NCI-H2227 (cell line): ENCODE results near the gene IFIT1.
"Not testable (repeated sequence)": the region's sequence is repeated elsewhere in the genome, so short reads cannot be mapped to it uniquely, and the experiment has no call there.

Experiments used
- DNase-seq: peaks from one replicate; lab custom pipeline; 2025; ENCODE audit not compliant: unreplicated experiment; lab: John Stamatoyannopoulos, UW

Gene IFIT1

DNA sequence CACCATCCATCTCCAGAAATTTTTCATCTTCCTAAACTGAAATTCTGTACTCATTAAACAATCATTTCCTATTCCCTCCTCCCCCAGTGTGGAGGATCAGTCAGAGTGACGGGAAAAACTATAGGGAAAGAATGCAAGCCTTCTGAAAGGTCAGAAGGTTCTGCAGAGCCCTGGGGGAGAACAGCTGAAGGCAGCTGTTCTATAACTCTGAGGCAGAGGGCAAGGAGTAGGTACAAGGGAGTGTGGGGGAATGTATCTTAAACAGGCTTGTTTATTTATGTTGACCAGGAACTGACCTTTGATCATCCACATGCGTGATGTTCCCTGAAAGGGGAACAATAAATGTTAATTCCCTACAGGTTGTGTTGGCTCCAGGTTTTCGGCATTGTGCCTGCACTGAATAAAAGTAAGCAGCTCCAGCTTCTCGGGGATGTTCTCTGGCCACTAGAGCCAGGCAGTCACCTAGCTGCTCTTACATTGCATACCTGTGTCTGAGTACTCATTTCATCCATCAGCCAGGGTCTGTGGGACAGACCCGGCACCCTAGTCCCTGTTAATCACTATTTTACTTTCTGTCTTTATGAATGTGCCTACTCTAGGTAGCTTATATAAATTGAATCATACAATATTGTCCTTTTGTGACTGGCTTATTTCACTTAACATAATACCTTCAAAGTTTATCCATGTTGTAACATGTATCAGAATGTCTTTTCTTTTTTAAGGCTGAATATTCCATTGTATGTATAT, 5.8 kb downstream of the IFIT1 start:
- DNase-seq = no peak

DNA sequence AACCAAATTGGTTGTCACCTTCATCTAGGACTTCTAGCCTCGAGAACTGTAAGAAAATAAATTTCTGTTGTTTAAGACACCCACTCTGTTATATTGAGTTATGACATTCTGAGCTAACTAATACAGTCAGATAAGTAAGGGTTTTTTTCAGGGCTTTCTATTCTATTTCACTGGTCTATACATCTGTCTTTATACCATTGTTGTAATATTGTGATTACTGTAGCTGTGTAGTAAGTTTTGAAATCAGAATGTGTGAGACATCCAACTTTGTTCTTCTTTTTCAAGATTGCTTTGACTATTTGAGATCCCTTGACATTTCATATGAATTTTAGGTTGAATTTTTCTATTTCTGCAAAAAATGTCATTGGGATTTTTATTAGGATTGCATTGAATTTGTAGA, 7.5 kb downstream of the IFIT1 start:
- DNase-seq = no peak

DNA sequence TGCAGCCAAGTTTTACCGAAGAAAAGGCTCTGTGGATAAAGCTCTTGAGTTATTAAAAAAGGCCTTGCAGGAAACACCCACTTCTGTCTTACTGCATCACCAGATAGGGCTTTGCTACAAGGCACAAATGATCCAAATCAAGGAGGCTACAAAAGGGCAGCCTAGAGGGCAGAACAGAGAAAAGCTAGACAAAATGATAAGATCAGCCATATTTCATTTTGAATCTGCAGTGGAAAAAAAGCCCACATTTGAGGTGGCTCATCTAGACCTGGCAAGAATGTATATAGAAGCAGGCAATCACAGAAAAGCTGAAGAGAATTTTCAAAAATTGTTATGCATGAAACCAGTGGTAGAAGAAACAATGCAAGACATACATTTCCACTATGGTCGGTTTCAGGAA, 10.6 kb downstream of the IFIT1 start:
- DNase-seq = no peak

DNA sequence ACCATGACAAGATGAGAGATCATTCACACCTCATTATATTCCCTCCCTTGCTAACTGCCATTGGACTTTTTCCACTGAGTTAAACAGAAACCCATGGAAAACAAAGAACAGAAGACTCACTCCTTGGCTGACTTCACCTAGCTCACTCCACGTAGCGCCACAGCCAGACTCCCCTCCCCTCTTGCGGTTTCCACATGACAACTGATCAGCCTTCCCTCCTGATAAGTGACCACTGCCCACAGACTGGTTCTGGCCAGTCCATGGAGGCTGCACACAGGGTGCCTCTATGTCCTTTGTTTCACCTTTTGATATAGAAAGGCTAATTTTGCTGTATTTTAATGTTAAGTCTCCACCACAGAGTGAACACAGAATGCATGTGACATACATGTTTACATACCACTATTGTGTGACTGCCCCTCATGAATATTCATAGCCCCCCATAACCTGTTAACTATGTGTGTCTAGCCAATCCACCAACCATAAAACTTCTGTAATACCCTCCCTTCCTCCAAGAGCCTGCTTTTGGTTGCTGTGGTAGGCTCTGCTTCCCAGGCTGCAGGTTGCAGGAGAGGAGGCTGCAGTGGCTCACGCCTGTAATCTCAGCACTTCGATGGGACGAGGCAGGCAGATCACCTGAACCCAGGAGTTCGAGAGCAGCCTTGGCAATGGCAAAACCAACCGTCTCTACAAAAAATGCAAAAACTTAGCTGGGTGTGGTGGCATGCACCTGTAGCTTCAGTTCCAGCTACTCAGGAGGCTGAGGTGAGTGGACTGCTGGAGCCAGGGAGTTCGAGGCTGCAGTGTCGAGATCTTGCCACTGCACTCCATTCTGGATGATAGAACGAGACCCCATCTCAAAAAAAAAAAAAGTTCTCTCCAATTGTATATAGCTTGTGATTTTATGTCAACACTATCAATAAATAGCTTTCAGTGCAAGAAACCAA, 12.0 kb downstream of the IFIT1 start:
- DNase-seq = no peak

DNA sequence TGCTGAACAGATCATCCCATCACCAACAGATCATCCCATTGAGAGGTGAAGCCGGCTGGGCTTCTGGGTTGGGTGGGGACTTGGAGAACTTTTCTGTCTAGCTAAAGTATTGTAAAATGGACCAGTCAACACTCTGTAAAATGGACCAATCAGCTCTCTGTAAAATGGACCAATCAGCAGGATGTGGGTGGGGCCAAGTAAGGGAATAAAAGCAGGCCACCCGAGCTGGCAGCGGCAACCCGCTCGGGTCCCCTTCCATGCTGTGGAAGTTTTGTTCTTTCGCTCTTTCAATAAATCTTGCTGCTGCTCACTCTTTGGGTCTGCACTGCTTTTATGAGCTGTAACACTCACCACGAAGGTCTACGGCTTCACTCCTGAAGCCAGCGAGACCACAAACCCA, 13.8 kb downstream of the IFIT1 start:
- DNase-seq = not testable (repeated sequence)

DNA sequence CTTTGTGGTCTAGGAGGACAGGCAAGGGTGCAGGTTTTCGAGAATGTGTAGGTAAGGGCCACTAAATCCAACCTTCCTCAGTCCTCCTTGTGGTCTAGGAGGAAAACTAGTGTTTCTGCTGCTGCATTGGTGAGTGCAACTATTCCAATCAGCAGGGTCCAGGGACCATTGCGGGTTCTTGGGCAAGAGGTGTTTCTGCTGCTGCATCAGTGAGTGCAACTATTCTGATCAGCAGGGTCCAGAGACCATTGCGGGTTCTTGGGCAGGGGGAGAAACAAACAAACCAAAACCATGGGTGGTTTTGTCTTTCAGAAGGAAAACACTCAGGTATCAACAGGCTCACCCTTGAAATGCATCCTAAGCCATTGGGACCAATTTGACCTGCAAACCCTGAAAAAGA, 15.4 kb downstream of the IFIT1 start:
- not testable (repeated sequence) for DNase-seq

DNA sequence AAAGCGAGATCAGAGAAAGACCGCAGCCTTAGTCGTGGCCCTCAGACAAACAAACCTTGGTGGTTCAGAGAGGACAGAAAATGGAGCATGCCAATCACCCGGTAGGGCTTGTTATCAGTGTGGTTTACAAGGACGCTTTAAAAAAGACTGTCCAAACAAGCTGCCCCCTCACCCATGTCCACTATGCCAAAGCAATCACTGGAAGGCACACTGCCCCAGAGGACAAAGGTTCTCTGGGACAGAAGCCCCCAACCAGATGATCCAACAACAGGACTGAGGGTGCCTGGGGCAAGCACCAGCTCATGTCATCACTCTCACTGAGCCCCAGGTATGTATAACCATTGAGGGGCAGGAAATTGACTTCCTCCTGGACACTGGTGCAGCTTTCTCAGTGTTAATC, 16.9 kb downstream of the IFIT1 start:
- not testable (repeated sequence) for DNase-seq

DNA sequence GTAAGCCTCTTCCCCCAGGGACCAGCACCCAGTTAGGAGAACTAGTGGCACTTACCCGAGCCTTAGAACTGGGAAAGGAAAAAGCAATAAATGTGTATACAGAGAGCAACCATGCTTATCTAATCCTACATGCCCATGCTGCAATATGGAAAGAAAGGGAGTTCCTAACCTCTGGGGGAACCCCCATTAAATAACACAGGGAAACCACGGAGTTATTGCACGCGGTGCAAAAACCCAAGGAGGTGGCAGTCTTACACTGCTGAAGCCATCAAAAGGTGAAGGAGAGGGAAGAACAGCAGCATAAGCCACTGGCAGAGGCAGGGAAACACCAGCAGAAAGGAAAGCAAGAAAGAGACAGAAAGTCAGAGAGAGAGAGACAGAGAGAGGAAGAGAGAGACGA, 18.1 kb downstream of the IFIT1 start:
- not testable (repeated sequence) for DNase-seq

DNA sequence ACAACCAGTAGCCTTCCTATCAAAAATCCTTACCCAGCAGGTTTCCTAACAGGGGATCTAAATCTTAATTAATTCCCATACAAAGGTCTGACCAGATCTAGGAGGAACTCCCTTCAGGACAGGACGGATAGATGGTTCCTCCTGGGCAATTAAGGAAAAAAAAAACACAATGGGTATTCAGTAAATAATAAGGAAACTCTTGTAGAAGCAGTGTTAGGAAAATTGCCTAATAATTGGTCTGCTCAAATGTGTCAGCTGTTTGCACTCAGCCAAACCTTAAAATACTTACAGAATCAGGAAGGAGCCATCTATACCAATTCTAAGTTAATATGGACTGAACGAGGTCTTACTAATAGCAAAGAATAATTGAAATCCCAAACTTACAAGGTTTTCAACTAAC, 18.7 kb downstream of the IFIT1 start:
- DNase-seq = not testable (repeated sequence)

DNA sequence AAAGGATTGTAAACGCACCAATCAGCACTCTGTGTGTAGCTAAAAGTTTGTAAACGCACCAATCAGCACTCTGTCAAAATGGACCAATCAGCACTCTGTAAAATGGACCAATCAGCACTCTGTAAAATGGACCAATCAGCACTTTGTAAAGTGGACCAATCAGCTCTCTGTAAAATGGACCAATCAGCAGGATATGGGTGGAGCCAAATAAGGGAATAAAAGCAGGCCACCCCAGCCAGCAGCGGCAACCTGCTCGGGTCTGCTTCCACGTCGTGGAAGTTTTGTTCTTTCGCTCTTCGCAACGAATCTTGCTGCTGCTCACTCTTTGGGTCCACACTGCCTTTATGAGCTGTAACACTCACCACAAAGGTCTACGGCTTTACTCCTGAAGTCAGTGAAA, 19.9 kb downstream of the IFIT1 start:
- DNase-seq = not testable (repeated sequence)

DNA sequence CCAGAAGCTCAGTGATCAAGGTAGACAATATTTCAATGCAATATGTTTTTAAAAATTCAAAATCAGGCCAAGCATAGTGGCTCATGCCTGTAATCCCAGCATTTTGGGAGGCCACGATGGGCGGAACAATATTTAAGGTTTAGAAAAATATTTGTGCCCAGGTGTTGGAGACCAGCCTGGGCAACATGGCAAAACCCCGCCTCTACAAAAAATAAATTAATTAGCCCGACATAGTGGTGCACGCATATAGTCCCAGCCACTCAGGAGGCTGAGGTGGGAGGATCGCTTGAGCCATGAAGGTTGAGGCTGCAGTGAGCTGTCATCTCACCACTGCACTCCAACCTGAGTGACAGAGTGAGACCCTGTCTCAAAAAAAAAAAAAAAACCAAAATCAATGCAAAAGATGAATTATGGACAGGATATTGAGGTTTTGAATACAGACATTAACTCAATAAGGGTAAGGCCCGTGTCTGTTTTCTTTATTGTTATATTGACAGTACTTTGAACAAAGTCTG, 21.0 kb downstream of the IFIT1 start:
- no peak for DNase-seq

DNA sequence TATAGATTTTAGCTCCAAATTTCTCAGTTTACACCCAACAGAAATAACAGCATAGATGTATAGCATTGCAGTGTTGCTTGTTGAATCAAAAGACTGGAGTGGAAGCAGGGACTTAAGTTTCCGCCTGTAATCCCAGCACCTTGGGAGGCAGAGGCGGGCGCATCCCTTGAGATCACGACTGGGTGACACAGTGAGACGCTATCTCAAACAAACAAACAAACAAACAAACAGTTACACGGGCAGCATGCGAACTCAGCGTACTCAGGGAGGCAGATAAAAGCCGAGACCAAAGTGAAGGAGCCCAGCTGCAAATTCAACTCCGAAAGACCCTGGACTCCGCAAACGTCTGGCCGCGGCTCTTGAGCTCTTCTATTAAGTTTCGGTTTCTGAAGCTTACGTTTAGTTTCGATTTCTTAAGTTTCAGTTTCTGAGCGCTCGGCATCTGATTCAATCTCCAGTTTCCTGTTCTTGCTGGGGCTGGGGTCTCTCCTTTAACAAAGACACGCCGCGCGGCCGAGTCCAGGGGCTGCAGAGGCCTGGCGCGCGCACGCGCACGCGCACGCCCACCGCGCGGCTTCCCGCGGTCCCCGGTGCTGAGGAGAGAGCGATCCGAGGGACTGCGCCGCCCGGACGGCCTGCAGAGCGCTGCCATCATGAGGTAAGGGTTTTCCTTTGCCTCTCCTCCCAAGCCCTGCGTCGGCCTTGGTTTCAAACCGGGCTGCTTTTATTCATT, 21.9 kb downstream of the IFIT1 start, which contains the start of gene IFIT5:
IFIT5 (plus strand) TSS at position 423 of the 733 bp plus-strand sequence; CDS start at position 654, 231 bp downstream.
- DNase-seq = peak; percentile 80

DNA sequence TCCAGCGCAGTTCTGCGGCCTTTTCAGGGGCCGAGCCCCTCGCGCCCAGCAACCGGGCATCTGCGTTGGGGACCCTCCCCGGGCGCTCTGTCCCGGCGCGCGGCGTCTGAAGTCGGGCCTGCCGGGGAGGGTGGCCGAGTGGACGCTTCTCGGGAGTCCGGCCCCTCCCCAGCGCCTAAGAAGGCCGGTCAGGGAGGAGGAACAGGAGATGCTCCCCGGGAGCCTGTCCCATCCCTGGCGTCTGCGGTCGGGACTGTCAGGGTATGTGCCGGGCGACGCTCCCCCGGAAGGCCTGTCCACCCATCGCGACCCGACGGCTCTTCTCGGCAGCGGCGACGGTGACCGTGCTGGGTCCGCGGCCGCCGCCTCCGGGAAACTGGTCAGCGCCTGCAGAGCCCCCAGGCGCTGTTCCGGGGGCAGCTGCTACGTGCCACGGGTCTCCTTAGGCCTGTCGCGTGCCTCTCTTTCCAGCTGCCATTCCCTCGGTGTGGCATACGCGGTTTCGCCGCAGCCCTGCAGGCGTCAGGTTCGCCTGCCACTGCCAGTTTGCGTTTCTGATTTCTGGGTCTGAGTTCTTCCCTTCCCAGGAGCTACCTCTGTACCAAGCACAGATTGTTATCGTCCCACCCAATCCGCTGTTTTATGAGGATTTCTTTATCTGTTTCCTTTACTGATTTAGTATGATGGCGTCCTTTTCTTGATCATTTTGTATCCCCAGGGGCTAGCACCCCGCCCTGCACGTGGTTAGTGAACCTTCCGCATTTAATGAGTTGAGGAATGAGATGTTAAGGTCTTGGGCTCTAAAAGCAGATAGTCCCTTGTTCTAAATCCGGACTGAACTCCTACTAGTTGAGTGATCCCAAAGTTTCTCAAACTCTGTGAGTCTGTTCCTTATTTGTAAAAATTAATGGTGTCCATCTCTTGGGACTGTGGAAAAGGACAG, 22.7 kb downstream of the IFIT1 start:
- DNase-seq = peak; percentile 48

DNA sequence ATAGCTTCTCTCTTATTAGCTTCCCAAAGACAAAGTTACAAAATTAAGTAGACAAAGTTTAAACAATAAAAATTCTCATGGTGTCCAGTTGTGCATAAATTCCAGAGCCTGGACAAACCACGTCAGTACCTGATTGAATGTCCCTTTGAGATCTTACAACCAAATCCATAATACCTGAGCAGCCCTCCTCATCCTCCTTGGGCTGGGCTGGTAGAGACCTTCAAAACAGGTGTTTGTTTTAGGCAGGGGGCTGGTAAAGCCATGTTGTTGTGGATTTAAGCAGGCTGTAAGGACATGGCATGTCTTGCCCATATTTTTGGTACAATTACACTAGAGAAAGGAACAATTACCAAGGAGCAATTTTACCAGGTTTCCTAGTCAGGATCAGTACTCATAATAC, 24.0 kb downstream of the IFIT1 start:
- DNase-seq = no peak

DNA sequence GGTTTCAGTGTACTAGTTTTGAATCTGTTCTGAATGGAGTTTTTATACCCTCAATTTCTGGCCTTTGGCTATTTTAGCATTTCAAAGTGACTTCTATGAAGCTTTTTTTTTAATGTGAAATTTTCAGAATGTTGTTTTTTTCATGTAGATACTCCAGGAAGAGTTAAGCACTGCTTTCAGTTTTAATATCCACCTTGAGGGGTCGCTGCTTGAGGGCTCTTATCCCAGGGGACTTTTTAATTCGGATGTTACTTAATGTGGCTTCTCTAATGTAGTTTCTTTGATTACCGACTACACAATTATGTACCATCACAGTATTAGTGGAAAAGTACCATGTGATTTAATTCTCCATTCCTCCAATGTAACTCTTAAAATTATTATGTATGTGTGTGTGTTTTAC, 27.1 kb downstream of the IFIT1 start:
- DNase-seq = peak; percentile 2

DNA sequence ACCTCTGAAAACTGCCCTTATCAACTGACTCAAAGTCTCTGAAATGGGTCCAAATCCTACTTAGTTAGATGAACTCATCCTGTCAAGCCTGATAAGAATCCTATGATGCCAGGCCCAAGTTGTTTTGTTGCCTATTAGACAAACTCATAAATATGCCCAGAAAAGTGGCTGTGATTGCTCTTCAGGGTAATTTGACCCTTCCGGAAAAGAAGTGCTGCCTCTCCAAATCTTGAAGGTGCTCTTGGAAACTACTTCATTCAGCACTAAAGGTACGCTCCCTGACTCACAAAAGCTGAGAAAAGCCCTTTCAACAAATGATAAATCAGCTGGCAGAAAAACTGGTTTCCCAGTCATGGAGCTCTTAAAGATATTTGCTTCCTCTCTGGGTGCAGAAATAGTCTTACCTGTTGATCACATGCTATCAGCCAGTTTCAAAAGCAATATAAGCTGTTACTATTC, 28.6 kb downstream of the IFIT1 start:
- DNase-seq = no peak

DNA sequence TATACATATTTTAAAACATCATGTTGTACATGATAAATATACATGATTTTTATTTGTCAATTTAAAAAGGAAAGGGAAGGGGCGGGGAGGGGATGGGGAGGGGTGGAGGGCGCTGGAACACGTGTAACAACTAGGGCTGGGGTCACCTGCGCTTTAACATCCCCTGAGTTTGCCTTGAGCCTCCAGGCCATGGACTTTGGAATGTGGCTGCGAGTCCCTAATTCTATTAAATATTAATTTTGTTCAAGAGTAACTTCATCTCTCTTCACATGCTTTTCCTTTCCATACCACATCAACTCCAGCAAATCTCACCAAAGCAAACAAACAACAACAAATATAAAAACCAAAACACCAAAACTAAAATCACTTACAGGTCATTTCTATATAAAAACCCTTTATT, 32.6 kb downstream of the IFIT1 start:
- DNase-seq = no peak

DNA sequence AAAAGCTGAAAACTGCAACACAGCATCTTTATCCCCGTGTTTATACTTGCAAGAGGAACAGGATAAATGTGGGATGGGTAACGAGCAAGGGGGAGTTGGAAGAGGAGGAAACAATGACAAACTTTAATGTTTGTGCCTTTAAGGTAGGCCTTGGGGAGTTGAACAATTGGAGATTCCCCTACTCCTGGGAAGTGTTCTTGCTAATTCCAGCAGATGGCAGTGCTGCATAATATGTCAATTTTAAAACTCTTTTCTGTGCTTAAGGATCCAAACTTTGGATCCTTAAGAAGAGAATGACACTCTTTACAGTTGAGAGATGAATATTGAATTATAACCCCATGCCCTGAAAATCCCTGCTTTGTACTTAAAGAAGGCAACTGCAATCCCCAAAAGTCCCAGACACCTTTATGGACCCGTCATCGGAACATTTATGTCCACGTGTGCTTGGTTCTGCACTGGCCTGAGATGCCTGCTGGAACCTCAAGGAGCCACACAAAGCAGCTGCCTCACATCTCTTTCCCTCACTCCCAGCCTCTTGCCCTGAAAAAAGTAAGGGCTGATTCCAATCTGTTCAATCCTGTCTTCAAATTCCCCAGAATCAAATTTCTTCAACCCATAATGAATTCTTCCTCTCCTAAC, 33.9 kb downstream of the IFIT1 start:
- peak; percentile 39 for DNase-seq

DNA sequence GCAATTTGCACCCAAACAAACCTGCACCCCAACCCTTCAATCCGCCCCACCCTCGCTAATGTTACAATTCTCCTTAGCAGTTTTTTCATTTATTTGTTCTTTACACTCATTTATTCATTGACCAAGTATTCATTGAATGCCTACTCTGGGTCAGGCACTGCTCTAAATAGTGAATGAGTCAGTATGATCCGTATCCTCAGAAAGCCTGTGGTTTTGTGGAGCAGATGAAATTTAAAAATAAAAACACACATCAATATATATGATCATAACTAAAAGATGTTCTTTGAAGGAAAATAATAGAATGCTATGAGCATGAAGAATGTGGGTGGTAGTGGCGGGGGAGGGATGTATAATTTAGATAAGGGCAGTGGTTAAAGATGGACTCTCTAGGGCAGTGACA, 35.2 kb downstream of the IFIT1 start:
- no peak for DNase-seq
